NB4 (cell line): ENCODE data around the gene TEX22.

Source experiments
- CTCF ChIP-seq: IDR thresholded peaks from one replicate; pipeline ENCODE4 v1.5.1; 2012; ENCODE audit warnings: low read depth, low read length
- POLR2A ChIP-seq: IDR thresholded peaks from 2 replicates; pipeline ENCODE4 v1.6.1; 2011; ENCODE audit warnings: mild to moderate bottlenecking; ENCODE audit not compliant: insufficient read length; ENCODE audit errors: extremely low read depth

GRCh38 chr14:105455086-105455640 lies 56.8 kb downstream of the TEX22 start:
- TF ChIP-seq POLR2A (no peak), CTCF (no peak)
